ENCODE measurements around the gene NCEH1.

NCEH1 gene

GRCh38 chr3:172586436-172586835 is 124.4 kb downstream of the NCEH1 start:
- in situ Hi-C loops (cut with MboI; ENCODE audit: low sequenced_read_pairs), result no loop called here

GRCh38 chr3:172585954-172586353 is 124.9 kb downstream of the NCEH1 start:
- in situ Hi-C loops (cut with MboI; ENCODE audit: low sequenced_read_pairs), result no loop called here

GRCh38 chr3:172582712-172583111 is 128.2 kb downstream of the NCEH1 start:
- in situ Hi-C loops (cut with MboI; ENCODE audit: low sequenced_read_pairs), result no loop called here

GRCh38 chr3:172581757-172582166 is 129.1 kb downstream of the NCEH1 start:
- in situ Hi-C loops (cut with MboI; ENCODE audit: low sequenced_read_pairs), result no loop called here

GRCh38 chr3:172580680-172581401 is 130.0 kb downstream of the NCEH1 start:
- in situ Hi-C loops (cut with MboI; ENCODE audit: low sequenced_read_pairs), result no loop called here
